LNCAP (cell line): ENCODE measurements around the gene RTL9.

Experiments used
- CTCF ChIP-seq: fragments of 450-650 bp; IDR thresholded peaks from 2 replicates; pipeline ENCODE4 v1.5.1; 2017; ENCODE audit warnings: mild to moderate bottlenecking

RTL9 gene

GRCh38 chrX:110402850-110403221 is 44.2 kb downstream of the RTL9 start:
- no peak for TF ChIP-seq CTCF

- TF ChIP-seq CTCF, result no peak
These were observed 45.0 kb downstream of the RTL9 start for GRCh38 chrX:110403441-110404238.

- TF ChIP-seq CTCF, result no peak
These were observed 45.7 kb downstream of the RTL9 start for GRCh38 chrX:110404376-110404775.

- no peak for TF ChIP-seq CTCF
These were observed 48.2 kb downstream of the RTL9 start for GRCh38 chrX:110406822-110407221.

- TF ChIP-seq CTCF, result peak; percentile 44; the same call in 1 of the 2 replicates
These were observed 49.4 kb downstream of the RTL9 start for GRCh38 chrX:110407910-110408545.
